Prostate gland (tissue), 2 donors: Measurements from ENCODE around the gene FAM110D. TPM values are rescaled to one million over a fixed set of nuclear protein-coding genes. Genes with fewer than 3 reads are reported as not detected.

Experiments used
- DNase-seq: peaks from one replicate; pipeline ENCODE4 v3.0.0-alpha.2; 2019; ENCODE audit warnings: low spot score
- H3K27ac ChIP-seq, 2 donors: fragments of 200-600 bp; sonication (generic); 2 replicates each; pipeline ENCODE4 v1.5.1; 2017 to 2019
- H3K27me3 ChIP-seq: fragments of 200-600 bp; sonication (generic); replicated peaks from 2 replicates; pipeline ENCODE4 v1.5.1; 2019; ENCODE audit not compliant: insufficient read depth
- H3K36me3 ChIP-seq, 2 donors: fragments of 200-600 bp; sonication (generic); 1 replicate in 1 of 2; 2 replicates in 1 of 2; pipeline versions ENCODE4 v1.5.1 to v1.8.1; 2017 to 2019
- H3K4me1 ChIP-seq: fragments of 200-600 bp; sonication (generic); replicated peaks from 2 replicates; pipeline ENCODE4 v1.5.1; 2019
- H3K4me3 ChIP-seq, 2 donors: fragments of 200-600 bp; sonication (generic); 2 replicates each; pipeline ENCODE4 v1.5.1; 2017 to 2019
- H3K9me3 ChIP-seq: fragments of 200-600 bp; sonication (generic); 2 replicates; pipeline ENCODE4 v1.5.1; 2017
- POLR2A ChIP-seq: fragments of 450-650 bp; IDR thresholded peaks from one replicate; pipeline ENCODE4 v1.6.1; 2016; ENCODE audit warnings: antibody characterized with exemption, mild to moderate bottlenecking
- POLR2AphosphoS5 ChIP-seq: sonication (generic); formaldehyde crosslinking; IDR thresholded peaks from one replicate; pipeline ENCODE4 v1.6.1; 2017; ENCODE audit warnings: antibody characterized with exemption
- WGBS: methylation state at CpG from one replicate; pipeline ENCODE4 v1.1.5; 2018; 5-methylcytosine and 5-hydroxymethylcytosine counted together
- intact Hi-C: fragments of 100-400 bp; cut with DNase I; formaldehyde crosslinking; loops from one replicate; pipeline ENCODE4 v1.14.2; 2022
- total RNA-seq, 2 donors: library from RNA; depleted of rRNA; stranded (reverse); fragments of >200 nt; gene quantifications; one replicate each; pipeline ENCODE4 v1.1.0, GENCODE V29; 2016
- TF ChIP-seq, protein P1 (sequence below), 4 experiments: fragments of 200-600 bp in 2 of 4; fragments of 450-650 bp in 2 of 4; sonication (generic) in 2 of 4; IDR thresholded peaks; 1 replicate in 3 of 4; 2 replicates in 1 of 4; pipeline ENCODE4 v1.5.1; 2016 to 2019; ENCODE audit warnings: antibody characterized with exemption in 4 of 4, mild to moderate bottlenecking in 2 of 4, moderate library complexity in 2 of 4

FAM110D gene
- total RNA-seq, 2 donors from 2014 or later, result 3.8 to 5.9 TPM

DNA sequence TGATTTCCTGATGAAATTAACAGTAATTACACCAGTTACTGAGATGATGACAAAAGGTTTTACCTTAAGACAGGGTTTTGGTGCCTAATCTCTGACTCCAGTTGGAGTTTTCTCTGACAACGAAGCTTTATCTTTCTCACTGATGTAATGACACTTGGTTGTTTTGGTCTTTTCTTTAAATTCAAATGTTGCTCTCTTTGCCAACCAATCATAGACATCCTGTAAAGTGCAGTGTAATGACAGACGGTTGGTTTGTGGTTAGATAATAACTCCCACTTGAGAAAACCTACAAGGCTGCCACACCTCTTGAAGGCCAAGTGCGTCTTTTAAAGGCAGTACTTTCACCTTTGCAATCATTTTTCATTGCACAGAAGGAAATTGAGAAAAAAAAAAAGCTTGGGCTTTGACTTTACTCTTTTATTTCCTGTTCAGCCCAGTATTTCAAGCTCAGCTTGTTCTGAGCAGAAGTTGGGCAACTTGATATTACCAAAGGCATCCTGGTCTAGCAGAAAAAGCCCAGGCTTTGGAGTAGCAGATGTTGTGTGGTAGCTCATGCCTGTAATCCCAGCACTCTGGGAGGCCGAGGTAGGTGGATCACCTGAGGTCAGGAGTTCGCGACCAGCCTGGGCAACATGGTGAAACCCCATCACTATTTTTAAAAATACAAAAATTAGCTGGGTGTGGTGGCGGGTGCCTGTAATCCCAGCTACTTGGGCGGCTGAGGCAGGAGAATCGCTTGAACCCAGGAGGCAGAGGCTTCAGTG is 32.4 kb upstream of the FAM110D start:
- Histone ChIP-seq H3K27ac (peak overlapping the region in 1 of 2 donors; percentile 10), H3K4me3 (no peak overlapping the region), H3K27me3 (no peaks in the 10 kb centered on the region), H3K9me3 (no peaks in the 10 kb centered on the region), H3K4me1 (no peaks in the 10 kb centered on the region), H3K36me3 (no peaks in the 10 kb centered on the region)
- 58% methylated on average over 9 of the region's 9 CpGs for WGBS
- peak; percentile 44 for DNase-seq
- TF ChIP-seq, protein P1, sequence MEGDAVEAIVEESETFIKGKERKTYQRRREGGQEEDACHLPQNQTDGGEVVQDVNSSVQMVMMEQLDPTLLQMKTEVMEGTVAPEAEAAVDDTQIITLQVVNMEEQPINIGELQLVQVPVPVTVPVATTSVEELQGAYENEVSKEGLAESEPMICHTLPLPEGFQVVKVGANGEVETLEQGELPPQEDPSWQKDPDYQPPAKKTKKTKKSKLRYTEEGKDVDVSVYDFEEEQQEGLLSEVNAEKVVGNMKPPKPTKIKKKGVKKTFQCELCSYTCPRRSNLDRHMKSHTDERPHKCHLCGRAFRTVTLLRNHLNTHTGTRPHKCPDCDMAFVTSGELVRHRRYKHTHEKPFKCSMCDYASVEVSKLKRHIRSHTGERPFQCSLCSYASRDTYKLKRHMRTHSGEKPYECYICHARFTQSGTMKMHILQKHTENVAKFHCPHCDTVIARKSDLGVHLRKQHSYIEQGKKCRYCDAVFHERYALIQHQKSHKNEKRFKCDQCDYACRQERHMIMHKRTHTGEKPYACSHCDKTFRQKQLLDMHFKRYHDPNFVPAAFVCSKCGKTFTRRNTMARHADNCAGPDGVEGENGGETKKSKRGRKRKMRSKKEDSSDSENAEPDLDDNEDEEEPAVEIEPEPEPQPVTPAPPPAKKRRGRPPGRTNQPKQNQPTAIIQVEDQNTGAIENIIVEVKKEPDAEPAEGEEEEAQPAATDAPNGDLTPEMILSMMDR (IDR thresholded peaks at IDR 0.05), result no peak
- TF ChIP-seq POLR2AphosphoS5, result peak; percentile 64
- intact Hi-C loops, result no loop called here

DNA sequence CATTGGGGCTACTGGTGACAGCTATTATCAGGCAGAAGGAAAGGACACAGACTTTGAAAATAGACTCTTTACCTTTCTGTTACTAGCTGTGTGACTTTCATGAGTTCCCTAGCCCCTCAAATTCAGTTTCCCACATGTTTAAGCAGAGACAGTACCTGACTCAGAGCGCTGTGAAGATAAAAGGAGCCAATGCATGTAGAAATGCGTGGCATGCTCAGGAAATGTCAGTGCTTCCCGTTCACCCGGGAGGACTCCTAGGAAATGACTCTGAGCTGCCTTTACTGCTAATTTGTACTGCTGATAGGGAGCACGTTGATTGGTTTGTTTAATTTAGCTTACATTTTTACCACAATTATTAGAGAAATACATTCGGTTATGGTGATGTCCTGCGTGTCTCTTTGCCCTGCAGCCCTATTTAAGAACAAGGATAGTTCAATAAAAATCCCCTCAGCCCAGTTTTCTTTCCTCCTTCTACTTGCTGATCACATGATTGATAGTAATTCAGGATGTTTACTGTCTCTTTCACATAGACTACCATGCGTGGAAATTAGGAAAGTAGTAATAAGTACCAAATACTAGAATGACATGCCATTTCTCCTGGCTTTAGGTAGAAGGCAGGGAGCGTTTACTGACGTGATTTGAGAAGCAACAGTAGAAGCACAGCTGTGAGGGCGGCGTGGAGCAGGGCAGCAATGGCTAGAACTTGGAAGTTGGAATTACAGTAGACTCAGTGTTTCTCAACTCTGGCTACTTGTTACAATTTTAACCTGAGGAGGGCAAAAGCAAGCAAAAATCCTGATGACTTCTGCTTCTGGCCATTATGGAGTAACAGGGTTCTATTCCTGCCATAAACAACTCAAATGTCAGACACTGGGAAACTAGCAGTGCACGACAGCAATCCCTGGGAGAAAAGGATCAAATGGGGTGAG is 31.4 kb upstream of the FAM110D start:
- WGBS, result 42% methylated on average over 13 of the region's 13 CpGs
- DNase-seq, result no peak
- H3K4me3 ChIP-seq, result no peak overlapping the region
- intact Hi-C loops, result no loop called here
- H3K27ac ChIP-seq, result peak overlapping the region in 1 of 2 donors; percentile 10
- H3K27me3 ChIP-seq, result no peaks in the 10 kb centered on the region
- no peaks in the 10 kb centered on the region for H3K9me3 ChIP-seq
- H3K4me1 ChIP-seq, result no peaks in the 10 kb centered on the region
- TF ChIP-seq, protein P1 (IDR thresholded peaks at IDR 0.05), result no peak
- no peak for TF ChIP-seq POLR2AphosphoS5
- TF ChIP-seq POLR2A, result no peak
- H3K36me3 ChIP-seq, result no peaks in the 10 kb centered on the region

DNA sequence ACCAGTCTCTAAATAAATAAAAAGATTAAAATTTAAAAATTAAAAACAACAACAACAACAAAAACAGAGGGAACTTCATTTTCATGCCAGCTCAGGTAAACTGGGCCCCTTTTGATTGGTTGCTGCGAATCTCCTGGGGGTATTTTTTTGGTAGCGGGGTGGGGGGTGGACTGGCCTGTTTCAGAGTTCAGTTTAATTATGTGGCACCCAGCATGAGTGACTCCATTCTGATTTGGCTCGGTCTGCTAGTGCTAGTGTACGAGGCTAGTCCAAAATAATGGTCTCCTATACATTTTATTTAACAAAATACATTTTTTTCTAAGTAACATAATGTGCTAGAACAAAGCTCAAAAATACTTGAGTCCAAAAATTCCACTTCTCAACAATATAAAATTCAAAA is 29.1 kb upstream of the FAM110D start:
- Histone ChIP-seq H3K27ac (no peak overlapping the region), H3K4me1 (no peaks in the 10 kb centered on the region), H3K4me3 (no peak overlapping the region), H3K36me3 (no peaks in the 10 kb centered on the region), H3K9me3 (no peaks in the 10 kb centered on the region), H3K27me3 (no peaks in the 10 kb centered on the region)
- DNase-seq, result no peak
- 95% methylated on average over 4 of the region's 4 CpGs for WGBS
- intact Hi-C loops, result no loop called here
- no peak for TF ChIP-seq POLR2AphosphoS5
- TF ChIP-seq POLR2A, result no peak
- TF ChIP-seq, protein P1 (IDR thresholded peaks at IDR 0.05), result no peak

DNA sequence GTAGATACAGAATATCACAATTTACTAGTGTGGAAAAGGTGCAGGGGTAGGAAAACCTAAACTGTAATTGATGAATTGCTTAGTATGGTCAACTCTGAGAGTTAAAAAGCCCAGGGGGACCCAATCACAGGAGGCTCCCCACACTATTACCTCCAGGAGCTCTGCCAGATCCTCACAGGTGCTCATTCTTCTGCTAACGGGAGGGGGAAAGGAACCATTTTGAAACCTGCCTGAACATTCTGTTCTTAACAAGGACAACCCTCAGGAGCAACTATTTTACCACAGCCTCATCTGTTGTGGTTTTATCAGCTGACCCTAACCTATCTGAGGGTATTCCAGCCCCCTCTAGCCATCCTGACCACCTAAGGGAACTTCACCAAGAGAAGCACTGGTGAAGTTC is 28.2 kb upstream of the FAM110D start:
- H3K27me3 ChIP-seq, result no peaks in the 10 kb centered on the region
- DNase-seq, result no peak
- H3K9me3 ChIP-seq, result no peaks in the 10 kb centered on the region
- no peak overlapping the region for H3K27ac ChIP-seq
- H3K4me3 ChIP-seq, result no peak overlapping the region
- no peaks in the 10 kb centered on the region for H3K4me1 ChIP-seq
- intact Hi-C loops, result no loop called here
- TF ChIP-seq POLR2AphosphoS5 (no peak), POLR2A (no peak)
- TF ChIP-seq, protein P1 (IDR thresholded peaks at IDR 0.05), result no peak
- WGBS, result 58% methylated on average over 1 of the region's 1 CpG
- no peaks in the 10 kb centered on the region for H3K36me3 ChIP-seq
